ENCODE results near the gene IL32. TPM values are rescaled to one million over a fixed set of nuclear protein-coding genes. Genes with fewer than 3 reads are reported as not detected.
"Not testable (repeated sequence)": the region's sequence is repeated elsewhere in the genome, so short reads cannot be mapped to it uniquely, and the experiment has no call there.

The IL32 gene
- total and polyA plus RNA-seq, 2 of the 4 experiments (the other 2 are of a cell fraction) = 25.6 to 95.7 TPM

- H2BK20ac ChIP-seq (ENCODE audit: low read depth, low read length); H3K4me1 ChIP-seq (ENCODE audit: control insufficient read depth, insufficient read depth, low read length); H4K5ac ChIP-seq (ENCODE audit: low read depth, low read length); H2BK5ac ChIP-seq (ENCODE audit: low read depth, low read length, poor library complexity, severe bottlenecking); DNase-seq; CTCF ChIA-PET; dilution Hi-C loops (cut with HindIII; ENCODE audit: low sequenced_read_pairs, unreplicated experiment); H3K4me2 ChIP-seq (ENCODE audit: low read depth, low read length); H4K20me1 ChIP-seq (ENCODE audit: insufficient read depth, low read length); H2AK5ac ChIP-seq (ENCODE audit: low read depth, low read length); BruUV-seq (replicated peaks); H3K14ac ChIP-seq (replicated peaks; ENCODE audit: low read depth, low read length); H3K23ac ChIP-seq (ENCODE audit: low read depth, low read length); H3K4ac ChIP-seq (ENCODE audit: low read depth, low read length); H2BK15ac ChIP-seq (ENCODE audit: low read depth, low read length); ATAC-seq (ENCODE audit: low read depth); H3K9me1 ChIP-seq (ENCODE audit: insufficient read depth, low read length); H4K91ac ChIP-seq (ENCODE audit: insufficient read depth, low read depth, low read length); H3K27ac ChIP-seq (ENCODE audit: insufficient read depth, low read length); H2AFZ ChIP-seq (replicated peaks; ENCODE audit: low read length, poor library complexity); H3K4me3 ChIP-seq (ENCODE audit: insufficient read depth, low read depth, low read length); intact Hi-C loops (cut with micrococcal nuclease); H2BK120ac ChIP-seq (ENCODE audit: low read depth, low read length); H3K18ac ChIP-seq (ENCODE audit: low read depth, low read length); H3K27me3 ChIP-seq (ENCODE audit: control insufficient read depth, insufficient read depth, low read length); H3K36me3 ChIP-seq (ENCODE audit: control insufficient read depth, insufficient read depth, low read length); POLR2A ChIA-PET (ENCODE audit: unreplicated experiment); H3K9ac ChIP-seq (ENCODE audit: low read depth, low read length); H3K9me3 ChIP-seq (ENCODE audit: control insufficient read depth, insufficient read depth, low read length); in situ Hi-C loops (cut with MboI; ENCODE audit: low sequenced_read_pairs); H4K8ac ChIP-seq (ENCODE audit: low read depth in 2 of 2, low read length in 2 of 2); H3K56ac ChIP-seq (ENCODE audit: extremely low read depth, insufficient read depth, low read length); H2AK9ac ChIP-seq (replicated peaks; ENCODE audit: low read depth, low read length, poor library complexity): not testable (repeated sequence)
- 40% methylated on average over 1 of the region's 9 CpGs; no CpG with 5 or more reads in 1 of the 2 experiments for WGBS, 2 experiments (ENCODE audit: extremely low coverage in 2 of 2, insufficient read length in 1 of 2)
- peaks cover 0 to 16% of the 10 kb centered on the region in 2 experiments; a peak in 1 of 4 replicates for H3K79me1 ChIP-seq (ENCODE audit: low read depth in 1 of 2, low read length in 2 of 2)
These were observed 9.7 kb upstream of the IL32 start for GRCh38 chr16:3055734-3056115.

Data from IMR-90 (cell line).